Measurements from ENCODE around the gene PEA15.

The PEA15 gene

DNA sequence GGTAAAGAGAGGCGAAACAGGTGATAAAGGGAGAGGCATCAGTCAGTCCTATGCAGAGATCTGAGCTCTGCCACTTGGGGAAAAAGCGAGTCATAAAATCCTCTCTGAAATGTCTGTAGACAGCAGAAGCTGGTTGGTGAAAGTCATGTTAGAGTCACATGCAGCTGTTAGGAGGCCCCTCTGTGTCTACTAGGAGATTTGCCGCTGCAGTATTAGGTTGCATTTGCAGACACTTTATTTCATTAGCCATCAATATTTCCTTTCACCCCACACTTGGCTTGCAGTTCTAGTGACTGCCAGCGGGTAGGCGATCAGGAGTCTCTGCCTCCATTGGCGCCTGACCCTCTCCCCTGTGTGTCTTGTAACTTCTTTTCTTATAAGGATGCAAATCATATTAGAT, 37.6 kb upstream of the PEA15 start:
- CTCF ChIA-PET: interaction anchor here (0.8 to 2.9 kb wide), 7 partner anchors 8 to 209 kb away, joined by 3 to 12 read pairs (median 4); no protein-coding TSS in a partner anchor
- no peak for DNase-seq (ENCODE audit: extremely low spot score)
- no peak for TF ChIP-seq CTCF (IDR thresholded peaks at IDR 0.05; ENCODE audit: control extremely low read depth, extremely low read depth, low read depth, missing control alignments)
- POLR2A ChIA-PET: no interaction called here

- TF ChIP-seq CTCF (IDR thresholded peaks at IDR 0.05; ENCODE audit: control extremely low read depth, extremely low read depth, low read depth, missing control alignments): no peak
- DNase-seq (ENCODE audit: extremely low spot score): no peak
- POLR2A ChIA-PET: no interaction called here
- CTCF ChIA-PET: interaction anchor here (1.0 to 2.9 kb wide), 4 partner anchors 15 to 209 kb away, joined by 3 to 12 read pairs (median 4); no protein-coding TSS in a partner anchor
Observed at GRCh38 chr1:160168016-160168415, 37.2 kb upstream of the PEA15 start.

DNA sequence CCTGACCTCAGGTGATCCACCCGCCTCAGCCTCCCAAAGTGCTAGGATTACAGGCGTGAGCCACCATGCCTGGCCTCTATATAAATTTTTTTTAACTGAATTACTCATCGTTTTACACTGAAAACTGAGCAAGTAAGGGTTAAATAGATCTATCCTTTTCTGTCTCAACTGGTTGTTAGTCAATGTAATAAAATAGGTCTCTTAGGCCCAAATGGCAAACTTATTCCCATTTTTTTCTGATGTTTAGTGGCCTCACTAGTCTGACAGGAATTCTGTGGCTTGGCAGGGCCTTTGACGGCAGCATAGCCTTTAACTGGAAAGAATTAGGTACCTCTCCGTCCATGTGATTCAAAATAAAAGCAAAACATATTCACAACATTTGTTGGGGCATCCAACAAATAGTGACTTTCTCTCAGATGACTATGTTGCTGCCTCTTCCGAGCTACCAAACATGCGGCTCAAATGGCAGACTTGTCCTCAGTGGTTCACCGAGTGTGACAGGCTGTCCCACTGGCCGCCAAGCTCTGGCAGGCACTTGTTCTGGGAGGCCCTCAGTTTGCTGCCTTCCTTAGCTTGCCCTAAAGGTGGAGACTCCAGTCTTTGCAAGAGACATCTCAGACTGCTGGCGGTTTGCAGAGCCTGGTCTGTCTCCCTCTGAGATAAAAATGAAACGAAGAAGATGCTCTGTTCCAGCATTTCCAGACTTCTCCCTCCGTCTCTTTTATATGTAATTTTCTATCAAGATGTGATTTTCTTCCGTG, 36.4 kb upstream of the PEA15 start:
- no peak for DNase-seq (ENCODE audit: extremely low spot score)
- ChIA-PET CTCF (interaction anchor here (0.9 to 2.9 kb wide), 12 partner anchors 11 to 208 kb away, joined by 3 to 12 read pairs (median 4); no protein-coding TSS in a partner anchor), POLR2A (no interaction called here)
- TF ChIP-seq CTCF (IDR thresholded peaks at IDR 0.05; ENCODE audit: control extremely low read depth, extremely low read depth, low read depth, missing control alignments): no peak

GRCh38 chr1:160169553-160170399, 35.4 kb upstream of the PEA15 start:
- ChIA-PET CTCF (interaction anchor here (0.9 to 3.4 kb wide), 12 partner anchors 10 to 207 kb away, joined by 3 to 12 read pairs (median 5); no protein-coding TSS in a partner anchor), POLR2A (no interaction called here)
- peak; percentile 46 for DNase-seq (ENCODE audit: extremely low spot score)
- TF ChIP-seq CTCF (IDR thresholded peaks at IDR 0.05; ENCODE audit: control extremely low read depth, extremely low read depth, low read depth, missing control alignments): no peak

DNA sequence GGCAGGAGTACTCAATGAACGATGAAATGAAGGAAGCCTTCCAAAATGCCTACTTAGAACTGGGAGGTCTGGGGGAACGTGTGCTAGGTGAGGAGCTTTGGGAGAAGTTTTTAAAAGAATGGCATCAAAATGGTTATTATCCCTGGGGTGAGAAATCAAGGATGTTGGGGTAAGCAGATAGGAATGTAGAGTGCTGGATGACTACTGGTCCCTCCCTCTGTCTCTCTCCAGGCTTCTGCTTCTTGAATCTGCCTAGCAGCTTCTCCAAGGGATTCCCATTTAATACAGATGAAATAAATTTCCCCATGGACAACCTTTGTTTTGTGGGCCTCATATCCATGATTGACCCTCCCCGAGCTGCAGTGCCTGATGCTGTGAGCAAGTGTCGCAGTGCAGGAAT, 33.8 kb upstream of the PEA15 start:
- CTCF ChIA-PET: interaction anchor here (1.5 to 3.4 kb wide), 2 partner anchors 22 to 70 kb away, joined by 4 to 11 read pairs; no protein-coding TSS in a partner anchor
- no peak for TF ChIP-seq CTCF (IDR thresholded peaks at IDR 0.05; ENCODE audit: control extremely low read depth, extremely low read depth, low read depth, missing control alignments)

GRCh38 chr1:160171980-160172379, 33.2 kb upstream of the PEA15 start:
- ChIA-PET POLR2A (no interaction called here), CTCF (interaction anchor here (1.1 to 3.4 kb wide), 4 partner anchors 16 to 194 kb away, joined by 3 to 11 read pairs (median 4); no protein-coding TSS in a partner anchor)
- no peak for DNase-seq (ENCODE audit: extremely low spot score)
- no peak for TF ChIP-seq CTCF (IDR thresholded peaks at IDR 0.05; ENCODE audit: control extremely low read depth, extremely low read depth, low read depth, missing control alignments)

More for the DNA sequence above, 33.8 kb upstream of the PEA15 start:
- POLR2A ChIA-PET: no interaction called here
- no peak for DNase-seq (ENCODE audit: extremely low spot score)

Measured in GM10248 (cell line).